Measurements from ENCODE around the gene LYVE1.

Gene LYVE1

GRCh38 chr11:10594407-10594806 lies 25.9 kb upstream of the LYVE1 start:
- TF ChIP-seq USF1 (IDR thresholded peaks at IDR 0.05), result no peak
- TF ChIP-seq MAX (IDR thresholded peaks at IDR 0.05), result no peak
- TF ChIP-seq YY1 (IDR thresholded peaks at IDR 0.05; ENCODE audit: low read depth), result no peak
- no peak for TF ChIP-seq RAD21 (IDR thresholded peaks at IDR 0.05; ENCODE audit: low read depth)
- TF ChIP-seq FOXM1 (IDR thresholded peaks at IDR 0.05; ENCODE audit: borderline replicate concordance, low read depth), result no peak
- TF ChIP-seq NFIC (IDR thresholded peaks at IDR 0.05), result no peak
- TF ChIP-seq TCF12 (IDR thresholded peaks at IDR 0.05; ENCODE audit: low read depth), result no peak
- TF ChIP-seq EP300 (IDR thresholded peaks at IDR 0.05; ENCODE audit: borderline replicate concordance), result no peak
- TF ChIP-seq CREB1 (IDR thresholded peaks at IDR 0.05; ENCODE audit: low read depth), result no peak

- TF ChIP-seq TEAD4 (IDR thresholded peaks at IDR 0.05) (no peak), CEBPB (IDR thresholded peaks at IDR 0.05) (peak; percentile 88)
These were observed 23.9 kb upstream of the LYVE1 start for GRCh38 chr11:10592331-10592730.

GRCh38 chr11:10591741-10592140 lies 23.3 kb upstream of the LYVE1 start:
- TF ChIP-seq EP300 (IDR thresholded peaks at IDR 0.05; ENCODE audit: borderline replicate concordance) (no peak), ZBTB7A (IDR thresholded peaks at IDR 0.05; ENCODE audit: low read depth) (no peak), TCF12 (IDR thresholded peaks at IDR 0.05; ENCODE audit: low read depth) (no peak), FOXM1 (IDR thresholded peaks at IDR 0.05; ENCODE audit: borderline replicate concordance, low read depth) (no peak), CEBPB (IDR thresholded peaks at IDR 0.05) (no peak), TAF1 (IDR thresholded peaks at IDR 0.05; ENCODE audit: low read depth) (no peak)

- TF ChIP-seq EP300 (IDR thresholded peaks at IDR 0.05; ENCODE audit: borderline replicate concordance) (no peak), TEAD4 (IDR thresholded peaks at IDR 0.05) (no peak), ZBTB7A (IDR thresholded peaks at IDR 0.05; ENCODE audit: low read depth) (no peak), RAD21 (IDR thresholded peaks at IDR 0.05; ENCODE audit: low read depth) (no peak), FOXM1 (IDR thresholded peaks at IDR 0.05; ENCODE audit: borderline replicate concordance, low read depth) (no peak), TCF12 (IDR thresholded peaks at IDR 0.05; ENCODE audit: low read depth) (no peak), CREB1 (IDR thresholded peaks at IDR 0.05; ENCODE audit: low read depth) (no peak), TAF1 (IDR thresholded peaks at IDR 0.05; ENCODE audit: low read depth) (no peak), EGR1 (IDR thresholded peaks at IDR 0.05) (no peak), NFIC (IDR thresholded peaks at IDR 0.05) (no peak), USF1 (IDR thresholded peaks at IDR 0.05) (no peak), YY1 (IDR thresholded peaks at IDR 0.05; ENCODE audit: low read depth) (no peak), REST (IDR thresholded peaks at IDR 0.05; ENCODE audit: low read depth) (no peak), MAX (IDR thresholded peaks at IDR 0.05) (no peak), CEBPB (IDR thresholded peaks at IDR 0.05) (no peak)
These were observed 21.9 kb upstream of the LYVE1 start for GRCh38 chr11:10590218-10590915.

- TF ChIP-seq YY1 (IDR thresholded peaks at IDR 0.05; ENCODE audit: low read depth) (no peak), NFIC (IDR thresholded peaks at IDR 0.05) (no peak), USF1 (IDR thresholded peaks at IDR 0.05) (no peak), MAX (IDR thresholded peaks at IDR 0.05) (no peak), REST (IDR thresholded peaks at IDR 0.05; ENCODE audit: low read depth) (no peak), TCF12 (IDR thresholded peaks at IDR 0.05; ENCODE audit: low read depth) (no peak), CEBPB (IDR thresholded peaks at IDR 0.05) (no peak), TAF1 (IDR thresholded peaks at IDR 0.05; ENCODE audit: low read depth) (no peak), ZBTB7A (IDR thresholded peaks at IDR 0.05; ENCODE audit: low read depth) (no peak), CREB1 (IDR thresholded peaks at IDR 0.05; ENCODE audit: low read depth) (no peak), RAD21 (IDR thresholded peaks at IDR 0.05; ENCODE audit: low read depth) (no peak), EGR1 (IDR thresholded peaks at IDR 0.05) (no peak), FOXM1 (IDR thresholded peaks at IDR 0.05; ENCODE audit: borderline replicate concordance, low read depth) (no peak), TEAD4 (IDR thresholded peaks at IDR 0.05) (no peak), EP300 (IDR thresholded peaks at IDR 0.05; ENCODE audit: borderline replicate concordance) (no peak)
These were observed 20.4 kb upstream of the LYVE1 start for GRCh38 chr11:10588904-10589303.

All from Ishikawa (cell line).